CD4-positive, CD25-positive, alpha-beta regulatory T cell (primary cell): Measurements from ENCODE around the gene KCNAB1. TPM values are rescaled to one million over a fixed set of nuclear protein-coding genes. Genes with fewer than 3 reads are reported as not detected.

Experiments used
- ATAC-seq, 2 donors: fragments of 150-1000 bp; cut with Tn5 transposase; one replicate each; pipeline ENCODE4 v1.10.0; 2021; ENCODE audit warnings: low read depth in 2 of 2, moderate number of reproducible peaks in 2 of 2, moderate library complexity in 1 of 2
- DNase-seq, 3 donors: peaks; one replicate each; pipeline versions ENCODE4 v3.0.0 to v3.0.0-alpha.2; 2012 to 2022; ENCODE audit warnings: mixed read lengths in 1 of 3
- H3K27ac ChIP-seq: one replicate; pipeline ENCODE4 v1.7.0; 2013; ENCODE audit warnings: mild to moderate bottlenecking, low read length; ENCODE audit not compliant: insufficient read depth, poor library complexity, severe bottlenecking
- H3K27me3 ChIP-seq: one replicate; pipeline ENCODE4 v1.7.0; 2013; ENCODE audit warnings: low read length; ENCODE audit not compliant: control insufficient read depth, insufficient read depth
- H3K36me3 ChIP-seq: one replicate; pipeline ENCODE4 v1.7.0; 2013; ENCODE audit warnings: mild to moderate bottlenecking, low read length, moderate library complexity; ENCODE audit not compliant: control insufficient read depth, insufficient read depth
- H3K4me1 ChIP-seq: 2 replicates; pipeline ENCODE4 v1.7.0; 2013; ENCODE audit warnings: mild to moderate bottlenecking, low read length; ENCODE audit not compliant: insufficient read depth, control insufficient read depth, poor library complexity, severe bottlenecking
- H3K4me3 ChIP-seq: one replicate; pipeline ENCODE4 v1.7.0; 2013; ENCODE audit warnings: low read depth, mild to moderate bottlenecking, low read length, moderate library complexity
- H3K9me3 ChIP-seq, 2 experiments: 1 replicate in 1 of 2; 2 replicates in 1 of 2; pipeline ENCODE4 v1.7.0; 2013; ENCODE audit warnings: low read length in 2 of 2, mild to moderate bottlenecking in 1 of 2, moderate library complexity in 1 of 2; ENCODE audit not compliant: control insufficient read depth in 2 of 2
- H3K27ac Mint-ChIP-seq, 3 donors: one replicate each; pipeline ENCODE4 v1.8.0; 2020 to 2022; ENCODE audit warnings: mild to moderate bottlenecking in 3 of 3, mixed read lengths in 3 of 3, moderate library complexity in 2 of 3
- H3K27me3 Mint-ChIP-seq: one replicate; pipeline ENCODE4 v1.8.0; 2022; ENCODE audit warnings: mild to moderate bottlenecking, mixed read lengths
- H3K36me3 Mint-ChIP-seq: one replicate; pipeline ENCODE4 v1.8.0; 2020; ENCODE audit warnings: mixed read lengths
- H3K4me1 Mint-ChIP-seq, 4 donors: one replicate each; pipeline ENCODE4 v1.8.0; 2020 to 2022; ENCODE audit warnings: mixed read lengths in 4 of 4, mild to moderate bottlenecking in 1 of 4
- H3K4me3 Mint-ChIP-seq, 4 donors: one replicate each; pipeline ENCODE4 v1.8.0; 2020 to 2022; ENCODE audit warnings: mild to moderate bottlenecking in 4 of 4, mixed read lengths in 4 of 4, moderate library complexity in 3 of 4
- H3K9me3 Mint-ChIP-seq, 7 donors: one replicate each; pipeline ENCODE4 v1.8.0; 2020 to 2022; ENCODE audit warnings: mixed read lengths in 7 of 7, mild to moderate bottlenecking in 3 of 7, moderate library complexity in 2 of 7
- polyA plus RNA-seq, 4 donors: library from polyadenylated mRNA; unstranded; fragments of 300-500 nt; fragmentation: Illumina TruSeq; gene quantifications; one replicate each; pipeline ENCODE4 v1.2.3, GENCODE V29; 2021
- total RNA-seq: library from RNA; stranded (reverse); gene quantifications from one replicate; pipeline ENCODE4 v1.2.3, GENCODE V29; 2022

Gene KCNAB1
- total and polyA plus RNA-seq, 5 donors from 2014 or later: 0.08 to 0.26 (median 0.17) TPM

DNA sequence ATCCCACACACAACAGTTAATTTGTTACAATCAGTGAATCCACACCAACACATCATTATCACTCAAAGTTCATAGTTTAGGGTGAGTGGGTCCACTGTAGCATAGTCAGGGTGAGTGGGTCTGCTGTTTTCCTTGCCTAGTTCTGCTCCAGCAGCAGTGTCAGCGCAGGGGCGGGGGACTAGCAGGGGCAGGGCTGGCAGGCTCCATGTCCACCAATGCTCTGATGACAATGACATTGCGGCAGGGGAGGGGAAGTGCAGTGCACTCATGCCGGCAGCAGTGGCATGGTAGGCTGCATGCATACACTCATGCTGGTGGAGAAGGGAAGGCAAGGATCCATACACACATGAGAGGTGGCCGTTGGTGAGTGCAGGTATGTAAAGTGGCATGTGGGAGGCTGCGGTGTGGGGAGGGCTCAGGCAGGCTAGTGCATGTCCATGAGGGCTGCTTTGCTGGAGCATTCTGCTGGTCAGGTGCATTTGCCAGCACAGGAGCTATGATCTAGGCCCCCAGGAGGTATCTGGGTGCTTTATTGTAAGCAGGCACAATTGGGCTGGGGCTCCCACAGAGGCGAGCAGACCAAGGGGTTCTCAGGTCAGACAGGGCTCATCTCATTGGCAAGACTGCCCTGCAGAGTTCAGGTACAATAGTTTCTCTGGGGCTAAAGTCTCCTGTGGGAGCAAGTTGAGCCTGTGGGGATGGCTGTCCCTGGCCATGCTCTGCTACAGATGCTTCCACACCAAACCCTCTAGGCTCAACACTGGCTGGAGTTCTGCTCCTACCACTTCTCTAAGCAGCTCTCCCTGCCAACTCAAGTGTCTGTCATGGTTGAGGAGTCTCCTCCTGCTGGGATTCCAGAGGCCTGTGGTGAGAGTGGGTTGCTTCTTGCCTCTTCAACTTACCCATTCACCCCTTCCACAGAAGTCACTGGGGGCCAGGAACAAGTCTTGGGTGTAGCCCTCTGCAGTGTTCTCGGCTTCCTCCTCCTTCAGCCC lies 81.3 kb downstream of the KCNAB1 start:
- DNase-seq (no peak), ATAC-seq (no peak)
- Mint-ChIP-seq H3K4me3 (no peak overlapping the region), H3K4me1 (no peaks in the 10 kb centered on the region), H3K36me3 (no peaks in the 10 kb centered on the region), H3K27me3 (peaks cover 5% of the 10 kb centered on the region), H3K27ac (no peak overlapping the region), H3K9me3 (peaks cover 0 to 5% (median 2%) of the 10 kb centered on the region in 7 donors)
- H3K27ac ChIP-seq: no peak overlapping the region
- H3K36me3 ChIP-seq: no peaks in the 10 kb centered on the region
- no peaks in the 10 kb centered on the region for H3K4me1 ChIP-seq
- H3K27me3 ChIP-seq: no peaks in the 10 kb centered on the region
- H3K9me3 ChIP-seq: no peaks in the 10 kb centered on the region
- H3K4me3 ChIP-seq: no peak overlapping the region

DNA sequence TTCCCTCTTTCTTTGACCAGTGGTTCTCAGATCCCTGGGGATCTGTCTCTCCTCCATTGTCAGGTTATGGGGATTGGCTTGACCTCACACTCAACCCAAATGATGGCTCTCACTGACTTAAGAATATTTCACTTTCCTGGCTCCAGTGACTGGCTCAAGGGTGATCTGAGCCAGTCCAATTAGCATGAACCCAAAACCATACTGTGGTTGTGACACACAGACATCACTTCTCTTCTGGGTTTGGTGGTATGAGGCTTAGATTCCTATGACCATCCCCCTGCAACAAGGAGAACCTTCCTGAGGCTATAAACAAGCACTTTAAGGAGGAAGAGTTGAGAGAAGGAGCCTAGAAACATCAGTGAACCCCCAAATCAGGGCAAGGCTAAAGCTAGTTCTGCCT lies 85.8 kb downstream of the KCNAB1 start:
- no peak for DNase-seq
- no peak overlapping the region for H3K27ac ChIP-seq

DNA sequence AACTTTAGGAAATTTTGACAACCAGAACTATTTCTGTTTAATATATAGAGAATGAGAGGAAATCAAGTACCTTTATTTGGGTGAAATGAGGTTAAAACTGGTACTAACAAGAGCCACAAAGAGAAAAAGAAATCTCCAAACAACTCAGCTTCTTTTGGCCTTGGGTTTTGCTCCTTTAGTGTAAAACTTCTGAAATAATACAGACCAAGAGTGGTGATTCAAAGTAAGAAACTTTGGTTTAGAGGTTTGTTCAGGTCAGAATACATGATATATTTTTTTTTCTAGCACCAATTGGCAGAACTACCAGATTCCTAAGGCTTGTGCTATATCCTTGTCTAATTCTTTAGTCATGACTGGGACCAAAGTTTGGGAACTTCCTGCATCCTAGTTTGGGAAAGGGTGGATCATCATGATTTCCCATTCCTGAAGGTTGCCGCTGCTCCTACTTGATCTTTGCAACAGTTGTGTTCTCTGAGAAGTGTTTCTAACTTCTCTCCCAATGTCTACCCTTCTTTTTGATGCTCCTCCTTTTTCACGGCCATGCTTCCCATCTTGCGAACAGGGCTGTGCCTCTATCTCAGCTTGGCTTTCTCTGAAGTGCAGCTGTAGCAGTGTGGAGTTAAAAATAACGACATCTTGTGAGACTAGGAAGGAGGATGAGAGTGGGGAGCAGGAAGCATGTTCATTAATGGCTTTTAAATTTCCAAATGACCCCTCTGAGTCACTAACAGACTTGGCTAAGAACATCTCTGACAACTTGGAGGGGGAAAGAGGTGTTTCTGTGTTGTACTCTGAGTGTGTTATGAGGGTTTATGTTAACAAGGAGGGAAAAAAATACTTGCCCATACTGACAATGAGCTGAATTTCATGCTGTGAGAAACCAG lies 87.7 kb downstream of the KCNAB1 start:
- H3K27ac Mint-ChIP-seq: no peak overlapping the region
- DNase-seq (no peak), ATAC-seq (no peak)
- H3K27ac ChIP-seq: no peak overlapping the region
- H3K36me3 Mint-ChIP-seq: no peaks in the 10 kb centered on the region
- H3K27me3 ChIP-seq: peaks cover 5% of the 10 kb centered on the region
- no peaks in the 10 kb centered on the region for H3K9me3 ChIP-seq
- H3K4me1 Mint-ChIP-seq: no peaks in the 10 kb centered on the region
- H3K4me3 Mint-ChIP-seq: no peak overlapping the region
- H3K36me3 ChIP-seq: no peaks in the 10 kb centered on the region
- no peak overlapping the region for H3K4me3 ChIP-seq
- no peaks in the 10 kb centered on the region for H3K9me3 Mint-ChIP-seq
- H3K27me3 Mint-ChIP-seq: peaks cover 6% of the 10 kb centered on the region
- no peaks in the 10 kb centered on the region for H3K4me1 ChIP-seq

More for the DNA sequence above, 85.8 kb downstream of the KCNAB1 start:
- ATAC-seq: no peak
- H3K36me3 Mint-ChIP-seq: no peaks in the 10 kb centered on the region
- no peak overlapping the region for H3K27ac Mint-ChIP-seq
- no peaks in the 10 kb centered on the region for H3K4me1 Mint-ChIP-seq
- H3K4me3 ChIP-seq: no peak overlapping the region
- H3K9me3 Mint-ChIP-seq: peaks cover 0 to 2% (median 0%) of the 10 kb centered on the region in 7 donors
- no peak overlapping the region for H3K4me3 Mint-ChIP-seq
- H3K27me3 Mint-ChIP-seq: no peaks in the 10 kb centered on the region
- no peaks in the 10 kb centered on the region for H3K4me1 ChIP-seq
- peaks cover 5% of the 10 kb centered on the region for H3K27me3 ChIP-seq
- H3K36me3 ChIP-seq: no peaks in the 10 kb centered on the region
- H3K9me3 ChIP-seq: no peaks in the 10 kb centered on the region

DNA sequence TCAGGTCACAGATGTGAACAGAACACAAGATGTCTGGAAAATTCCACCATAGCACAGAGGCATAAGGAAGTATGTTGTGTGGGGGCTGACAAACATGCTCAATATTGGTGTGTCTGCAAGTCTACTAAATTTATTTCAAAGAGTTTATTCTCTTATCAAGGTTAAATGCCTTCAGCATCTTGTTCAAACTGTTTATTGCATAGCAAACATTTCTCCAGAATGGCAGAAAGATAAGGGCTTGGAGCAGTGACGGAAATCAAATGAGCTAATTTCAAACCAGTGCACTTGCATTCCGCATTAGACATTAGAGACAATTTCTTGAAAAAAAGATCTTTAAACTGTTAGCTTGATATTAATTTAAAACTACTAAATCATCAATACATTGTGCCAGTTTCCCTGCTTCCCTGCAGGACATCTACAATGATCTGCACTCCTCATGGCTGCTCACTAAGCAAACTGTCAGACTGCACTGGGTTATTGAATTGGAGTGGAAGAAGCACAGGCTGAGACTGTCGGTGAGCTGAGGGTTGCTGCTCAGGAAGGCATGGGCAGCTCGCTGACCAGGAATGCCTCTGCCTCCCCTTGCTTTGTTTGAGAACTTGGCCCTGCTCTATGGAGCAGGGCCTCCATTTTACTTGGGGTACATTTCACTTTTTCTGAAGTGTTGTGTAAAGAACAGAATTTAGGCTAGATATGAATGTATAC lies 89.4 kb downstream of the KCNAB1 start:
- Mint-ChIP-seq H3K4me3 (no peak overlapping the region), H3K9me3 (peaks cover 0 to 3% (median 0%) of the 10 kb centered on the region in 7 donors), H3K36me3 (no peaks in the 10 kb centered on the region), H3K4me1 (no peaks in the 10 kb centered on the region), H3K27ac (no peak overlapping the region), H3K27me3 (peaks cover 6% of the 10 kb centered on the region)
- Histone ChIP-seq H3K4me1 (no peaks in the 10 kb centered on the region), H3K4me3 (no peak overlapping the region), H3K27ac (no peak overlapping the region), H3K27me3 (peaks cover 5% of the 10 kb centered on the region), H3K9me3 (no peaks in the 10 kb centered on the region), H3K36me3 (no peaks in the 10 kb centered on the region)
- ATAC-seq: no peak
- no peak for DNase-seq

DNA sequence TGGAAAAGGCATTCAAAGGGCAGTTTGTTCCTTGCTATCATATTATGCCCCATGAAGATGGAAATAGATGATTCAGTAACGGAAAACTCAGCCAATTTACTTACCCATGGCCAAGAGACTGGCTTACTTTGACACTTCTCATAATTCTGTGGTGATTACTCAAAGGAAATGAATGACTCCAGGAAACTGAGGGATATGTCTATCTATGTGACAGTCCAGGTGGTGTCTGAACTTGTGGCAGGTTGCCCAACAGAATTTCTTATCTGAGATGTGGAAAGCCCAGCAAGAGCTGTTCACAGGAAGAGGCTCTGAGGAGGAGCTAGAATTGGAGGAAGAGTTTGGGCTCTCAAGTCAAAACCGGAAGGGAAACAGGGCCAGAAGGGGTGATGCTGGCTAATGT lies 91.2 kb downstream of the KCNAB1 start:
- H3K27ac ChIP-seq: no peak overlapping the region
- H3K4me1 ChIP-seq: no peaks in the 10 kb centered on the region
- H3K4me3 ChIP-seq: no peak overlapping the region
- ATAC-seq: no peak
- Mint-ChIP-seq H3K4me1 (no peaks in the 10 kb centered on the region), H3K9me3 (peaks cover 0 to 3% (median 0%) of the 10 kb centered on the region in 7 donors), H3K27me3 (peaks cover 6% of the 10 kb centered on the region), H3K27ac (no peak overlapping the region), H3K36me3 (no peaks in the 10 kb centered on the region), H3K4me3 (no peak overlapping the region)
- no peaks in the 10 kb centered on the region for H3K36me3 ChIP-seq
- H3K27me3 ChIP-seq: peaks cover 5% of the 10 kb centered on the region
- no peak for DNase-seq
- no peaks in the 10 kb centered on the region for H3K9me3 ChIP-seq

DNA sequence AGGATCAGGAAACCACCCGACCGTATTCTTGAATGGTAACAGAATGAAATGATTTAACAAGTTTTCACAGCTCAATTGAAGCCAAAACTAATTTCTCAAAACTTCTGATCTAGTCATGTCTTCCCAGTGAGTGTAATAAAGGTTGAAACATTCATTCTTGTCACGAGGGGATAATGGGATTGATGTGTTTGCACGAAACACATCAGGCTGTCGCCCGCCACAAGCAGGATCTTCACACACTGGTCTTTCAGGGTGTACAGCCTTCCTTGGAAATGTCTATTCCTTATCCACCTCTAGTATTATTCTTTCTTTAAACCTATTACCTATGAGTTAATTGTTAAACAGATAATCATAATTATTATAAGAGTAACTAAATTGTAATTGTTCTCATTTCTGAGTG lies 94.3 kb downstream of the KCNAB1 start:
- H3K36me3 Mint-ChIP-seq: no peaks in the 10 kb centered on the region
- H3K4me1 ChIP-seq: no peaks in the 10 kb centered on the region
- H3K9me3 ChIP-seq: no peaks in the 10 kb centered on the region
- no peak overlapping the region for H3K27ac Mint-ChIP-seq
- ATAC-seq (no peak), DNase-seq (no peak)
- H3K4me3 ChIP-seq: no peak overlapping the region
- H3K4me3 Mint-ChIP-seq: no peak overlapping the region
- H3K27me3 Mint-ChIP-seq: peaks cover 6% of the 10 kb centered on the region
- no peak overlapping the region for H3K27ac ChIP-seq
- H3K27me3 ChIP-seq: no peaks in the 10 kb centered on the region
- peaks cover 0 to 3% (median 0%) of the 10 kb centered on the region in 7 donors for H3K9me3 Mint-ChIP-seq
- no peaks in the 10 kb centered on the region for H3K4me1 Mint-ChIP-seq
- H3K36me3 ChIP-seq: no peaks in the 10 kb centered on the region

DNA sequence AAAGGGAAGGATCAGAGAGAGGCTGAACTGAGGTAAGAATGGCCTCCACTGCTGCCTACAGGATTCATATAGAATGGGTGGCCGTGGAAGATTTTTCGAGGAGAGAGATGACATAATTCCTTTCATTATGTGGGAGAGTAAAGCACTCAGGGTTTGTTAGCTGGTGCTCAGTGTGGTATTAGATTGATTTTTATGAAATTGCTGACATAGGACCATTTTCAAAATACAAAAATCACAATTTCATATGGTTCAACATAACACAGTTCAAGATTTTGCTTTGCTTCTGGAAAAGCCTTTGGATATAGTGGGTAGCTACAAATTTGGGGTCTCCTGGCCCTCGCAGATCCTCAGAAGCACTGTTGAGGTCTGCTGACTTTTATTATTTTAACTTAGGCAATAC lies 95.4 kb downstream of the KCNAB1 start:
- no peaks in the 10 kb centered on the region for H3K27me3 ChIP-seq
- H3K4me3 ChIP-seq: no peak overlapping the region
- no peaks in the 10 kb centered on the region for H3K36me3 Mint-ChIP-seq
- H3K9me3 Mint-ChIP-seq: peaks cover 0 to 3% (median 2%) of the 10 kb centered on the region in 7 donors
- no peaks in the 10 kb centered on the region for H3K9me3 ChIP-seq
- H3K4me1 ChIP-seq: no peaks in the 10 kb centered on the region
- no peak overlapping the region for H3K27ac Mint-ChIP-seq
- peaks cover 6% of the 10 kb centered on the region for H3K27me3 Mint-ChIP-seq
- H3K27ac ChIP-seq: no peak overlapping the region
- H3K4me1 Mint-ChIP-seq: no peaks in the 10 kb centered on the region
- no peaks in the 10 kb centered on the region for H3K36me3 ChIP-seq
- no peak overlapping the region for H3K4me3 Mint-ChIP-seq
- ATAC-seq (no peak), DNase-seq (no peak)
